Osteocyte (in vitro differentiated cells): Measurements from ENCODE around the gene GPR18. TPM values are rescaled to one million over a fixed set of nuclear protein-coding genes. Genes with fewer than 3 reads are reported as not detected.

Experiments
- DNase-seq: peaks from one replicate; pipeline ENCODE4 v3.0.0; 2021; ENCODE audit warnings: mixed read lengths; ENCODE audit not compliant: unreplicated experiment; ENCODE audit errors: extremely low spot score
- H3K27ac Mint-ChIP-seq: one replicate; pipeline ENCODE4 v1.8.0; 2021; ENCODE audit warnings: mild to moderate bottlenecking, mixed read lengths; ENCODE audit not compliant: unreplicated experiment
- H3K27me3 Mint-ChIP-seq: one replicate; pipeline ENCODE4 v1.8.0; 2021; ENCODE audit warnings: mixed read lengths; ENCODE audit not compliant: unreplicated experiment
- H3K36me3 Mint-ChIP-seq: one replicate; pipeline ENCODE4 v1.8.0; 2021; ENCODE audit warnings: mixed read lengths; ENCODE audit not compliant: unreplicated experiment
- H3K4me1 Mint-ChIP-seq: one replicate; pipeline ENCODE4 v1.8.0; 2021; ENCODE audit warnings: mixed read lengths; ENCODE audit not compliant: unreplicated experiment
- H3K4me3 Mint-ChIP-seq: one replicate; pipeline ENCODE4 v1.8.0; 2021; ENCODE audit warnings: mild to moderate bottlenecking, moderate library complexity, mixed read lengths; ENCODE audit not compliant: unreplicated experiment
- H3K9me3 Mint-ChIP-seq: one replicate; pipeline ENCODE4 v1.8.0; 2021; ENCODE audit warnings: mixed read lengths; ENCODE audit not compliant: unreplicated experiment
- CTCF ChIP-seq: fragments of 200-600 bp; sonication (generic); IDR thresholded peaks from 2 replicates; pipeline ENCODE4 v1.5.0; 2021; ENCODE audit warnings: antibody characterized with exemption, mild to moderate bottlenecking, moderate library complexity
- total RNA-seq: library from RNA; stranded (reverse); gene quantifications from 2 replicates; pipeline ENCODE4 v1.2.1, GENCODE V29; 2021

GPR18 gene
- total RNA-seq, 1 donor from 2014 or later: not detected

GRCh38 chr13:99296398-99296797 lies 38.2 kb upstream of the GPR18 start:
- no peak overlapping the region for H3K4me3 Mint-ChIP-seq
- peaks cover 4% of the 10 kb centered on the region for H3K36me3 Mint-ChIP-seq
- peaks cover 11% of the 10 kb centered on the region for H3K4me1 Mint-ChIP-seq
- TF ChIP-seq CTCF: no peak
- no peaks in the 10 kb centered on the region for H3K27me3 Mint-ChIP-seq
- H3K27ac Mint-ChIP-seq: peak overlapping the region; percentile 12
- H3K9me3 Mint-ChIP-seq: no peaks in the 10 kb centered on the region
- DNase-seq: no peak

GRCh38 chr13:99295488-99296252 lies 37.5 kb upstream of the GPR18 start:
- no peak for TF ChIP-seq CTCF
- DNase-seq: no peak
- Mint-ChIP-seq H3K27me3 (no peaks in the 10 kb centered on the region), H3K9me3 (no peaks in the 10 kb centered on the region), H3K36me3 (peaks cover 4% of the 10 kb centered on the region), H3K4me1 (peaks cover 11% of the 10 kb centered on the region), H3K4me3 (no peak overlapping the region), H3K27ac (no peak overlapping the region)

- no peaks in the 10 kb centered on the region for H3K9me3 Mint-ChIP-seq
- H3K4me3 Mint-ChIP-seq: no peak overlapping the region
- peaks cover 4% of the 10 kb centered on the region for H3K36me3 Mint-ChIP-seq
- DNase-seq: no peak
- no peak for TF ChIP-seq CTCF
- H3K4me1 Mint-ChIP-seq: peaks cover 11% of the 10 kb centered on the region
- no peak overlapping the region for H3K27ac Mint-ChIP-seq
- H3K27me3 Mint-ChIP-seq: no peaks in the 10 kb centered on the region
Measured at GRCh38 chr13:99294958-99295357, 36.8 kb upstream of the GPR18 start.

GRCh38 chr13:99294198-99294597 lies 36.0 kb upstream of the GPR18 start:
- peaks cover 11% of the 10 kb centered on the region for H3K4me1 Mint-ChIP-seq
- no peaks in the 10 kb centered on the region for H3K27me3 Mint-ChIP-seq
- no peak for DNase-seq
- no peaks in the 10 kb centered on the region for H3K9me3 Mint-ChIP-seq
- no peak for TF ChIP-seq CTCF
- peaks cover 2% of the 10 kb centered on the region for H3K36me3 Mint-ChIP-seq
- H3K27ac Mint-ChIP-seq: no peak overlapping the region
- no peak overlapping the region for H3K4me3 Mint-ChIP-seq

GRCh38 chr13:99293178-99293577 lies 35.0 kb upstream of the GPR18 start:
- H3K27me3 Mint-ChIP-seq: no peaks in the 10 kb centered on the region
- no peak overlapping the region for H3K4me3 Mint-ChIP-seq
- no peak overlapping the region for H3K27ac Mint-ChIP-seq
- H3K4me1 Mint-ChIP-seq: peaks cover 20% of the 10 kb centered on the region
- no peak for TF ChIP-seq CTCF
- no peaks in the 10 kb centered on the region for H3K9me3 Mint-ChIP-seq
- no peak for DNase-seq
- H3K36me3 Mint-ChIP-seq: peaks cover 2% of the 10 kb centered on the region
